Sigmoid colon (tissue), 7 donors: ENCODE measurements around the gene DLG1. TPM values are rescaled to one million over a fixed set of nuclear protein-coding genes. Genes with fewer than 3 reads are reported as not detected.

Experiments
- DNase-seq: peaks from one replicate; pipeline ENCODE4 v3.0.0-alpha.2; 2019
- H3K27ac ChIP-seq, 4 donors: fragments of 200-600 bp; sonication (generic); one replicate each; pipeline ENCODE4 v1.5.1; 2016 to 2019; ENCODE audit warnings: mild to moderate bottlenecking in 1 of 4
- H3K27me3 ChIP-seq, 3 donors: fragments of 200-600 bp; sonication (generic); one replicate each; pipeline ENCODE4 v1.5.1; 2019; ENCODE audit warnings: mild to moderate bottlenecking in 1 of 3
- H3K36me3 ChIP-seq, 4 donors: fragments of 200-600 bp; sonication (generic); one replicate each; pipeline ENCODE4 v1.5.1; 2016 to 2019
- H3K4me1 ChIP-seq, 4 donors: fragments of 200-600 bp; sonication (generic); one replicate each; pipeline ENCODE4 v1.5.1; 2017 to 2019
- H3K4me3 ChIP-seq, 4 donors: fragments of 200-600 bp; sonication (generic); one replicate each; pipeline ENCODE4 v1.5.1; 2017 to 2019; ENCODE audit warnings: mild to moderate bottlenecking in 2 of 4, moderate library complexity in 1 of 4
- H3K9me3 ChIP-seq, 4 donors: fragments of 200-600 bp in 3 of 4; sonication (generic) in 3 of 4; one replicate each; pipeline versions ENCODE4 v1.5.1 to v1.6.1; 2013 to 2019
- CTCF ChIP-seq, 4 experiments: fragments of 450-650 bp in 3 of 4; fragments of 200-600 bp in 1 of 4; IDR thresholded peaks; one replicate each; pipeline ENCODE4 v1.5.1; 2016 to 2019; ENCODE audit warnings: antibody characterized with exemption in 4 of 4, mild to moderate bottlenecking in 3 of 4, moderate library complexity in 2 of 4
- EP300 ChIP-seq, 4 donors: sonication (generic); formaldehyde crosslinking; IDR thresholded peaks; one replicate each; pipeline ENCODE4 v1.6.1; 2017; ENCODE audit warnings: antibody characterized with exemption in 4 of 4
- POLR2A ChIP-seq, 2 donors: fragments of 450-650 bp; IDR thresholded peaks; one replicate each; pipeline ENCODE4 v1.6.1; 2016; ENCODE audit warnings: antibody characterized with exemption in 2 of 2, mild to moderate bottlenecking in 2 of 2, moderate library complexity in 2 of 2
- POLR2AphosphoS5 ChIP-seq, 4 donors: sonication (generic); formaldehyde crosslinking; IDR thresholded peaks; one replicate each; pipeline ENCODE4 v1.6.1; 2017; ENCODE audit warnings: antibody characterized with exemption in 4 of 4
- WGBS, 2 donors: extraction: QIAGEN DNeasy Blood & Tissue Kit; methylation state at CpG; one replicate each; pipeline ENCODE4 v1.1.7; 2013; 5-methylcytosine and 5-hydroxymethylcytosine counted together
- intact Hi-C: fragments of 100-400 bp; cut with DNase I; formaldehyde crosslinking; loops from one replicate; pipeline ENCODE4 v1.15.1; 2023
- polyA plus RNA-seq, 3 donors: library from polyadenylated mRNA; stranded (reverse); fragments of 200-250 nt; gene quantifications; one replicate each; pipeline ENCODE4 v1.2.3, GENCODE V29; 2013
- total RNA-seq, 4 donors: library from RNA; depleted of rRNA; stranded (reverse); fragments of >200 nt; gene quantifications; one replicate each; pipeline ENCODE4 v1.1.0, GENCODE V29; 2016
- donor health status: healthy with polysubstance abuse.
- donor health status: Bipolar disorder and iron deficiency.
- donor health status: healthy.

DLG1 gene
- total and polyA plus RNA-seq, 7 donors = 30.6 to 83.7 (median 64.3) TPM

DNA sequence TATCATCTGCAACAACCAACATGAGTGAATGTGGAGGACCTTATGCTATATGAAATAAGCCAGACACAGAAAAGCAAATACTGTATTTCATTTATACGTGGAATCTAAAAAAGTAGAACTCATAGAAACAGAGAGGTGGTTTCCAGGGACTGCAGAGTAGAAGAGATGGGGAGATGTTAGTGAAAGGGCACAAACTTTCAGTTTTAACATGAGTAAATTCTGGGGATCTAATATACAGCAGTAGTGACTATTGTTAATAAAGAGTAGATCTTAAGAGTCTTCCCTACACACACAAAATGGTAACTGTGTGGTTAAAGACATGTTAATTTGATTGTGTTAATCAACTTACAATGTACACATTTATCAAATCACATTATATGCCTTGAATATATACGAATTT lies 247.9 kb downstream of the DLG1 start:
- no peaks in the 10 kb centered on the region for H3K4me1 ChIP-seq
- peaks cover 0 to 60% (median 11%) of the 10 kb centered on the region in 4 donors for H3K36me3 ChIP-seq
- TF ChIP-seq POLR2A (IDR thresholded peaks at IDR 0.05) (no peak), POLR2AphosphoS5 (IDR thresholded peaks at IDR 0.05) (no peak), EP300 (IDR thresholded peaks at IDR 0.05) (no peak), CTCF (IDR thresholded peaks at IDR 0.05) (no peak)
- H3K4me3 ChIP-seq = no peak overlapping the region
- H3K27ac ChIP-seq = no peak overlapping the region
- WGBS, 2 donors = 86 to 91% methylated on average over 2 of the region's 2 CpGs
- intact Hi-C loops = no loop called here
- H3K9me3 ChIP-seq = no peaks in the 10 kb centered on the region
- DNase-seq = no peak
- no peaks in the 10 kb centered on the region for H3K27me3 ChIP-seq

- Histone ChIP-seq H3K36me3 (peaks cover 0 to 32% (median 0%) of the 10 kb centered on the region in 4 donors), H3K4me3 (no peak overlapping the region), H3K27me3 (no peaks in the 10 kb centered on the region), H3K27ac (no peak overlapping the region), H3K9me3 (no peaks in the 10 kb centered on the region), H3K4me1 (peaks cover 0 to 4% (median 0%) of the 10 kb centered on the region in 4 donors)
- no peak for DNase-seq
- intact Hi-C loops = no loop called here
- TF ChIP-seq CTCF (IDR thresholded peaks at IDR 0.05) (no peak), EP300 (IDR thresholded peaks at IDR 0.05) (no peak), POLR2A (IDR thresholded peaks at IDR 0.05) (no peak)
- 90 to 95% methylated on average over 4 of the region's 4 CpGs for WGBS, 2 donors
Measured at GRCh38 chr3:197042539-197042938, 255.9 kb downstream of the DLG1 start.

DNA sequence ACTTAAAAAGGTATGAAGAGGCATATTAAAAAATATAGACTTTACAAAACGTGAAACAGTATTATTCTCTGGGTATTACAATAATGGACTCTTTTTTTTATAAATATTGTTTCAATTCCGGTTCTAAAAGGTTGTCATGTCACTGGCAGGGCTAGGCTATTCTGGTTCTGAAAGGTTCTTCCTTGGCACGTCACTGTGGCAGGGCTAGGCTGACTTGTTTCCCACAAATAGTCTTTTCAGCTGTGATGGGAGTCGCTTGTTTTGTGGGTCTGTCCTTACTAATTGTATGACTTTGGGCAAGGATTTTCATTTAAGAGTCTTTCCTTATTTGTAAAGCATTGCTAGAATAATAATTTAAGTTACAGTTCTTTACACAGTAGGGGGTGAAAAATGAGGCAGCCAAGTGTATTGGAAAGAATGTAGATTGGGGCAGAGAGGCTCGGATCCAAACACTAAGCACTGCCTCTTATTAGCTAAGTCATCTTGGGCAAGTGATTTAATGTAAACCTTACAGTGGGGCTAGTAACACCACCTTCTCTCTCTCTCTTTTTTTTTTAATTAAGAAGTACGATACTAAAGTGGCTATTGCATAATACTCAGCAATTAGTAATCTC lies 256.4 kb downstream of the DLG1 start:
- DNase-seq = no peak
- Histone ChIP-seq H3K27ac (no peak overlapping the region), H3K27me3 (no peaks in the 10 kb centered on the region), H3K9me3 (no peaks in the 10 kb centered on the region), H3K4me1 (peaks cover 0 to 4% (median 0%) of the 10 kb centered on the region in 4 donors), H3K4me3 (no peak overlapping the region), H3K36me3 (peaks cover 0 to 32% (median 0%) of the 10 kb centered on the region in 4 donors)
- TF ChIP-seq EP300 (IDR thresholded peaks at IDR 0.05) = no peak
- TF ChIP-seq POLR2AphosphoS5 (IDR thresholded peaks at IDR 0.05) = no peak
- TF ChIP-seq CTCF (IDR thresholded peaks at IDR 0.05) = no peak
- TF ChIP-seq POLR2A (IDR thresholded peaks at IDR 0.05) = no peak
- intact Hi-C loops = no loop called here
- WGBS, 2 donors = 89 to 95% methylated on average over 6 of the region's 6 CpGs

GRCh38 chr3:197040658-197041057 lies 257.8 kb downstream of the DLG1 start:
- peaks cover 0 to 4% (median 0%) of the 10 kb centered on the region in 4 donors for H3K4me1 ChIP-seq
- H3K36me3 ChIP-seq = peaks cover 0 to 20% (median 0%) of the 10 kb centered on the region in 4 donors
- no peak for DNase-seq
- WGBS, 2 donors = 79 to 91% methylated on average over 4 of the region's 4 CpGs
- no peaks in the 10 kb centered on the region for H3K9me3 ChIP-seq
- TF ChIP-seq EP300 (IDR thresholded peaks at IDR 0.05) (no peak), POLR2AphosphoS5 (IDR thresholded peaks at IDR 0.05) (no peak), POLR2A (IDR thresholded peaks at IDR 0.05) (no peak), CTCF (IDR thresholded peaks at IDR 0.05) (no peak)
- no peaks in the 10 kb centered on the region for H3K27me3 ChIP-seq
- intact Hi-C loops = no loop called here
- no peak overlapping the region for H3K27ac ChIP-seq
- H3K4me3 ChIP-seq = no peak overlapping the region
